Measurements from ENCODE around the gene MRPS22.

- TF ChIP-seq TAF1 (IDR thresholded peaks at IDR 0.05; ENCODE audit: borderline replicate concordance, insufficient read depth, low read length) (no peak), REST (IDR thresholded peaks at IDR 0.05; ENCODE audit: insufficient read depth in 1 of 2, low read depth in 2 of 2, low read length in 2 of 2) (no peak), SIN3A (IDR thresholded peaks at IDR 0.05; ENCODE audit: borderline replicate concordance, insufficient read depth, low read length) (no peak)
These were observed 15.2 kb downstream of the MRPS22 start for GRCh38 chr3:139358841-139359562.
